Amygdala (tissue), 56 donors: Measurements from ENCODE around the gene ALDH5A1.

Experiments
- DNase-seq, 56 donors: peaks; one replicate each; lab custom pipeline; 2025; lab: John Stamatoyannopoulos, UW

ALDH5A1 gene

GRCh38 chr6:24522228-24523176 lies 27.7 kb downstream of the ALDH5A1 start:
- peak in 3 of 56 donors; percentile 4 to 12 (median 4) for DNase-seq

GRCh38 chr6:24524329-24524728 lies 29.6 kb downstream of the ALDH5A1 start:
- DNase-seq: no peak

GRCh38 chr6:24524805-24525204 lies 30.0 kb downstream of the ALDH5A1 start:
- peak in 6 of 56 donors; percentile 3 to 11 (median 6) for DNase-seq

GRCh38 chr6:24529985-24530384 lies 35.2 kb downstream of the ALDH5A1 start:
- no peak for DNase-seq

GRCh38 chr6:24534329-24534728 lies 39.6 kb downstream of the ALDH5A1 start:
- no peak for DNase-seq

GRCh38 chr6:24535210-24535609 lies 40.4 kb downstream of the ALDH5A1 start:
- DNase-seq: no peak

- no peak for DNase-seq
Observed at GRCh38 chr6:24536466-24536865, 41.7 kb downstream of the ALDH5A1 start.

GRCh38 chr6:24537082-24537699 lies 42.4 kb downstream of the ALDH5A1 start:
- DNase-seq: no peak

GRCh38 chr6:24537771-24538385 lies 43.1 kb downstream of the ALDH5A1 start:
- DNase-seq: no peak

- DNase-seq: no peak
Observed at GRCh38 chr6:24539416-24539815, 44.6 kb downstream of the ALDH5A1 start.

- no peak for DNase-seq
Observed at GRCh38 chr6:24540197-24540596, 45.4 kb downstream of the ALDH5A1 start.

- DNase-seq: peak in 30 of 56 donors; percentile 2 to 68 (median 14)
Observed at GRCh38 chr6:24543683-24544082, 48.9 kb downstream of the ALDH5A1 start.

GRCh38 chr6:24545183-24545582 lies 50.4 kb downstream of the ALDH5A1 start:
- DNase-seq: no peak

- DNase-seq: no peak
Observed at GRCh38 chr6:24545691-24546090, 50.9 kb downstream of the ALDH5A1 start.

- DNase-seq: peak in 2 of 56 donors; percentile 3 to 7
Observed at GRCh38 chr6:24546439-24546838, 51.7 kb downstream of the ALDH5A1 start.

GRCh38 chr6:24547243-24547642 lies 52.5 kb downstream of the ALDH5A1 start:
- no peak for DNase-seq

- DNase-seq: no peak
Observed at GRCh38 chr6:24549158-24549557, 54.4 kb downstream of the ALDH5A1 start.

GRCh38 chr6:24549674-24550353 lies 55.0 kb downstream of the ALDH5A1 start:
- DNase-seq: no peak

- DNase-seq: no peak
Observed at GRCh38 chr6:24551139-24551538, 56.4 kb downstream of the ALDH5A1 start.

- DNase-seq: no peak
Observed at GRCh38 chr6:24554474-24554873, 59.7 kb downstream of the ALDH5A1 start.

GRCh38 chr6:24558516-24558915 lies 63.7 kb downstream of the ALDH5A1 start:
- no peak for DNase-seq
